Heart left ventricle (tissue), 16 donors: ENCODE measurements around the gene STARD3. TPM values are rescaled to one million over a fixed set of nuclear protein-coding genes. Genes with fewer than 3 reads are reported as not detected.

Source experiments
- ATAC-seq, 4 donors: fragments of 200-7000 bp; cut with Tn5 transposase; one replicate each; pipeline ENCODE4 v1.9.1; 2020 to 2022; ENCODE audit warnings: moderate library complexity in 4 of 4, mild to moderate bottlenecking in 3 of 4, moderate number of reproducible peaks in 1 of 4
- DNase-seq, 5 donors: peaks; one replicate each; pipeline ENCODE4 v3.0.0-alpha.2; 2020
- H3K27ac ChIP-seq, 12 donors: fragments of 200-600 bp; sonication (generic) in 4 of 12; one replicate each; pipeline versions ENCODE4 v1.5.0 to v1.8.0; 2016 to 2022; ENCODE audit warnings: mild to moderate bottlenecking in 2 of 12
- H3K27me3 ChIP-seq, 9 donors: fragments of 200-600 bp; sonication (generic) in 2 of 9; one replicate each; pipeline versions ENCODE4 v1.5.1 to v1.8.0; 2016 to 2022; ENCODE audit warnings: mild to moderate bottlenecking in 3 of 9
- H3K36me3 ChIP-seq, 9 donors: fragments of 200-600 bp; sonication (generic) in 2 of 9; one replicate each; pipeline versions ENCODE4 v1.5.0 to v1.8.0; 2018 to 2022; ENCODE audit warnings: mild to moderate bottlenecking in 2 of 9
- H3K4me1 ChIP-seq, 12 donors: fragments of 200-600 bp; sonication (generic) in 4 of 12; one replicate each; pipeline versions ENCODE4 v1.5.0 to v1.8.0; 2016 to 2022; ENCODE audit warnings: mild to moderate bottlenecking in 3 of 12
- H3K4me3 ChIP-seq, 12 donors: fragments of 200-600 bp; sonication (generic) in 4 of 12; one replicate each; pipeline versions ENCODE4 v1.5.0 to v1.8.0; 2017 to 2022; ENCODE audit warnings: mild to moderate bottlenecking in 9 of 12, moderate library complexity in 4 of 12
- H3K9me3 ChIP-seq, 12 donors: fragments of 200-600 bp; sonication (generic) in 4 of 12; one replicate each; pipeline versions ENCODE4 v1.5.0 to v1.8.0; 2016 to 2022; ENCODE audit warnings: mild to moderate bottlenecking in 1 of 12
- POLR2A ChIP-seq, 2 donors: fragments of 450-650 bp; IDR thresholded peaks; one replicate each; pipeline ENCODE4 v1.6.1; 2017; ENCODE audit warnings: antibody characterized with exemption in 2 of 2, mild to moderate bottlenecking in 2 of 2, moderate library complexity in 2 of 2
- WGBS, 4 donors: extraction: QIAGEN DNeasy Blood & Tissue Kit in 2 of 4; methylation state at CpG; one replicate each; pipeline versions ENCODE4 v1.1.5 to v1.1.7; 2013 to 2018; 5-methylcytosine and 5-hydroxymethylcytosine counted together
- intact Hi-C, 10 donors: fragments of 100-400 bp; cut with DNase I; formaldehyde crosslinking; loops; one replicate each; pipeline versions ENCODE4 v1.11.1 to v1.14.2; 2022
- polyA plus RNA-seq, 2 donors: library from polyadenylated mRNA; stranded (reverse); fragments of 200-250 nt; gene quantifications; one replicate each; pipeline ENCODE4 v1.2.3, GENCODE V29; 2013
- total RNA-seq, 9 donors: library from RNA; depleted of rRNA in 2 of 9; stranded (reverse); fragments of >200 nt in 2 of 9; fragmentation: NEBNext Ultra II Directional in 3 of 9; extraction: Animal tissue kit (Norgen Biotek cat#: 25700) in 3 of 9; gene quantifications; one replicate each; pipeline versions ENCODE4 v1.1.0 to v1.2.4, GENCODE V29; 2016 to 2023
- TF ChIP-seq, protein P1 (sequence below), 12 donors: fragments of 200-600 bp; sonication (generic) in 4 of 12; IDR thresholded peaks; one replicate each; pipeline versions ENCODE4 v1.5.0 to v1.8.0; 2018 to 2022; ENCODE audit warnings: antibody characterized with exemption in 12 of 12, mild to moderate bottlenecking in 5 of 12
- donor health status: ischemic (EF 13 %, LVEDD 7.1; RV severe dilation, severe dysfunction).
- donor health status: healthy with polysubstance abuse.
- donor health status: DM: no; HTN: yes; CAD: no.
- donor health status: DM: no; HTN: no; CAD: no.
- donor health status: ischemic (EF 25% LVEDD 6.9; RV normal size, moderate dysfunction).
- donor health status: ischemic (EF 25% LVEDD 5.7; RV mildly dilated, moderate dysfunction).
- donor health status: healthy.
- donor health status: DM: yes; HTN: yes; CAD: no.
- donor health status: ischemic (EF 35%, LVEDD 5.7; RV mildly dilated, moderate dysfunction).
- donor health status: nonischemic (EF 11% LVEDD 7.7; RV severe dilation, severe dysfunction).
- donor health status: DM: yes; HTN: yes; CAD: no.
- donor health status: PGD.
- donor health status: ischemic (EF 29% LVEDD 5.4; RV normal size, mild dysfunction).
- donor health status: nonischemic (EF 23%, LVEDD 6.1; RV moderate dilation, normal function).

The STARD3 gene
- total and polyA plus RNA-seq, 11 donors: 14.1 to 57.2 (median 24.2) TPM

DNA sequence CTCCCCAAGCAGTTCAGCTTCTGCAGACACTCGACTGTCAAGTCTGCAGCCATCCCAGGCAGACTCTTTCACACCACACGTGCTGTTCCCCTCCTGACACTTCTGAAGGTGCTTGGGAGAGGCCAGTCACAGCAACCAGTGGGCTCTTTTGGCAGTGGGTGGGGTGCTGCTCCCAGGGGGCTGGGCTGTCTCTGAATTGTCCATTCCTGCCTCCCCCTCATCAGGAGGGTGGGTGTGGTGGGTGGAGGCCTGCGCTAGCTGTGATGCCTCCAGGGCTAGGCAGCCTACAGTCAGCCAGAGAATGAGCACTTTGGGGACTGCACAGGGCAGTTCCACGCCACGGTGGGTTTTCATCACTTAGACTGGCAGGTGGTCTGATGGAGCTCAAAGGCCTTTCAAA is 10.3 kb downstream of the STARD3 start:
- H3K36me3 ChIP-seq: peaks cover 0 to 12% (median 0%) of the 10 kb centered on the region in 9 donors
- ATAC-seq (peak in 2 of 4 donors; percentile 10 to 38), DNase-seq (no peak)
- 42 to 69% (median 66%) methylated on average over 3 to 5 of the region's 5 CpGs for WGBS, 4 donors
- H3K27me3 ChIP-seq: no peaks in the 10 kb centered on the region
- H3K27ac ChIP-seq: no peak overlapping the region
- H3K9me3 ChIP-seq: no peaks in the 10 kb centered on the region
- peaks cover 0 to 34% (median 11%) of the 10 kb centered on the region in 12 donors for H3K4me1 ChIP-seq
- TF ChIP-seq, protein P1, sequence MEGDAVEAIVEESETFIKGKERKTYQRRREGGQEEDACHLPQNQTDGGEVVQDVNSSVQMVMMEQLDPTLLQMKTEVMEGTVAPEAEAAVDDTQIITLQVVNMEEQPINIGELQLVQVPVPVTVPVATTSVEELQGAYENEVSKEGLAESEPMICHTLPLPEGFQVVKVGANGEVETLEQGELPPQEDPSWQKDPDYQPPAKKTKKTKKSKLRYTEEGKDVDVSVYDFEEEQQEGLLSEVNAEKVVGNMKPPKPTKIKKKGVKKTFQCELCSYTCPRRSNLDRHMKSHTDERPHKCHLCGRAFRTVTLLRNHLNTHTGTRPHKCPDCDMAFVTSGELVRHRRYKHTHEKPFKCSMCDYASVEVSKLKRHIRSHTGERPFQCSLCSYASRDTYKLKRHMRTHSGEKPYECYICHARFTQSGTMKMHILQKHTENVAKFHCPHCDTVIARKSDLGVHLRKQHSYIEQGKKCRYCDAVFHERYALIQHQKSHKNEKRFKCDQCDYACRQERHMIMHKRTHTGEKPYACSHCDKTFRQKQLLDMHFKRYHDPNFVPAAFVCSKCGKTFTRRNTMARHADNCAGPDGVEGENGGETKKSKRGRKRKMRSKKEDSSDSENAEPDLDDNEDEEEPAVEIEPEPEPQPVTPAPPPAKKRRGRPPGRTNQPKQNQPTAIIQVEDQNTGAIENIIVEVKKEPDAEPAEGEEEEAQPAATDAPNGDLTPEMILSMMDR (IDR thresholded peaks at IDR 0.05): no peak
- TF ChIP-seq POLR2A (IDR thresholded peaks at IDR 0.05): no peak
- no peak overlapping the region for H3K4me3 ChIP-seq
- intact Hi-C loops: no loop called here

DNA sequence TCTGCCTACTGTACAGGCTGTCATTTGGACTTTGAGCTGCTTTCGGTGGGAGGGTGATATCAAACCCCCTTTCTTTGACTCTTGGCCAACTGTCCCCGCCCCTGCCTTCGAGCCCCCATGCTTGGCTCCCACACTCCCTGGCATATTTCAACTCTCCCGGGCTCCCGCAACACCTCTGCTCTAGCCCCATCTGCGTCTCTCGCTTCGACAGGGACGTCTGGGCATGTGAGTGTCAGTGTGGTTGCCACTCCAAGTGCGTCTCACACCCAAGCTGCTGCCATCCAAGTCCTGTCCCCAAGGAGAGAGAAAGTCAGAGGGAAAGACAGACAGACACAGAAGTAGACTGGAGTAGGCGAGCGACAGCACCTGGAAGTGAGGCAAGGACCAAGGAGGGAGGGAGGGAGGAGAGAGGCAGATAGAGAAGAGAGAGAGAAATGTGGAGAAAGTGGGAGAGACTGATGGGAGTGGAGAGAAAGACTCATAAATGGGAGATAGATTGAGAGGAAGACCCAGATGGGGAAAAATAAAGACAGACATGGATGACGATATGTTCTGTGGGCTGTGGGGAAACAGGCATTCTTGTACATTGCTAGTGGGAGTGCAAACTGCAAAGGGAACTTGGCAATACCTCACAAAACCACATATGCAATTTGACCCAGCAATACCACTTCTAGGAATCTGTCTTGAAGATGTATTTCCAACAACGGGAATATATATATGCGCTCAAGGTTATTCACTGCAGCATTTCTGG is 11.8 kb downstream of the STARD3 start:
- Histone ChIP-seq H3K4me1 (peaks cover 0 to 34% (median 11%) of the 10 kb centered on the region in 12 donors), H3K36me3 (peaks cover 0 to 12% (median 0%) of the 10 kb centered on the region in 9 donors), H3K27me3 (no peaks in the 10 kb centered on the region), H3K4me3 (no peak overlapping the region), H3K27ac (no peak overlapping the region), H3K9me3 (no peaks in the 10 kb centered on the region)
- DNase-seq (no peak), ATAC-seq (no peak)
- no peak for TF ChIP-seq POLR2A (IDR thresholded peaks at IDR 0.05)
- TF ChIP-seq, protein P1 (IDR thresholded peaks at IDR 0.05): no peak
- intact Hi-C loops: no loop called here
- WGBS, 4 donors: 91 to 92% (median 91%) methylated on average over 15 of the region's 15 CpGs

DNA sequence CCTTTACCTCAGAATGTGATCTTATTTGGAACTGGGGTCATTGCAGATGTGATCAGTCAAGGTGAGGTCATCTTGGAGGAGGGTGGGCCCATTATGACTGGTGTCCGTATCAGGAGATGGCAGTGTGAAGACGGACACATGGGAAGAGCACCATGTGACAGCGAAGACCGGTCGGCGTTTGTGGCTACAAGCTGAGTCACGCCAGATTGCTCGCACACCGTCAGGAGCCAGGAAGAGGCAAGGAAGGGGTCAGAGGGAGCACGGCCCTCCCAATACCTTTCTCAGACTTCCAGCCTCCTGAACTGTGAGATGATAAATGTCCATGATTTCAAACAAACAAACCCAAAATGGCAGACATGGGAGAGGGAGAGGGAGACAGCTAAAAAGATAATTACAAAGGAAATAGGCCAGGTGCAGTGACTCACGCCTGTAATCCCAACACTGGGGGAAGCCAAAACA is 13.2 kb downstream of the STARD3 start:
- Histone ChIP-seq H3K27me3 (no peaks in the 10 kb centered on the region), H3K27ac (no peak overlapping the region), H3K4me3 (no peak overlapping the region), H3K9me3 (no peaks in the 10 kb centered on the region), H3K4me1 (peaks cover 0 to 41% (median 12%) of the 10 kb centered on the region in 12 donors), H3K36me3 (peaks cover 0 to 17% (median 5%) of the 10 kb centered on the region in 9 donors)
- no peak for ATAC-seq
- intact Hi-C loops: no loop called here
- TF ChIP-seq, protein P1 (IDR thresholded peaks at IDR 0.05): no peak
- no peak for TF ChIP-seq POLR2A (IDR thresholded peaks at IDR 0.05)
- no peak for DNase-seq
- WGBS, 4 donors: 90 to 94% (median 91%) methylated on average over 11 of the region's 11 CpGs

GRCh38 chr17:39651923-39652586 is 15.1 kb downstream of the STARD3 start:
- Histone ChIP-seq H3K27ac (peak overlapping the region in 2 of 12 donors; percentile 19 to 30), H3K27me3 (no peaks in the 10 kb centered on the region), H3K36me3 (peaks cover 0 to 23% (median 5%) of the 10 kb centered on the region in 9 donors), H3K9me3 (no peaks in the 10 kb centered on the region), H3K4me1 (peaks cover 0 to 39% (median 8%) of the 10 kb centered on the region in 12 donors), H3K4me3 (no peak overlapping the region)
- ATAC-seq (no peak), DNase-seq (no peak)
- 62 to 76% (median 71%) methylated on average over 8 of the region's 8 CpGs for WGBS, 4 donors
- TF ChIP-seq, protein P1 (IDR thresholded peaks at IDR 0.05): no peak
- no peak for TF ChIP-seq POLR2A (IDR thresholded peaks at IDR 0.05)
- intact Hi-C loops: no loop called here
